Loucy (cell line): ENCODE measurements around the gene OTUB2.

ENCODE experiments used
- EZH2phosphoT487 ChIP-seq: fragments of 200-600 bp; IDR thresholded peaks from 2 replicates; pipeline ENCODE4 v1.6.1; 2018; ENCODE audit warnings: antibody characterized with exemption, mild to moderate bottlenecking, moderate library complexity, borderline replicate concordance
- TF ChIP-seq, protein P1 (sequence below): fragments of 200-600 bp; sonication (generic); conservative IDR thresholded peaks from 2 replicates; pipeline ENCODE4 v1.5.1; 2014; ENCODE audit warnings: mild to moderate bottlenecking, antibody characterized with exemption, low read length

DNA sequence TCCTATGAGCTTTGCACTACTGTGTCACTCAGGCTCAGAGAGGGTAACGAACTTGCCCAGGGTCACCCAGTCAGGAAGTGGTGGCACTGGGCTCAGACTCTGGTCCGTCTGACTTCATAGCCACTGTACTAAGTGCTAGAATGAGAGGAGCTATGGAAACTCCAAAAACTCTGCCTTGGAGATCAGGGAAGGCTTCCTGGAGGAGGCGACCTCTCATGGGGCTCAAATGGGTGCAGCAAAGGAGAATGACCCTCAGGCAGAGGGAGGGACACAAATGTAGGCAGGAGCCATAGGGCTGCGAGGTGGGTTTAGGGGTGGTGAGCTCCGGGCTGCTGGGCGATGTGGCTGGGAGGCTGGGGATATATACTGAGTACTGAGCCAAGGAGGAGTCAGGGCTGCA is 25.9 kb upstream of the OTUB2 start:
- TF ChIP-seq, protein P1, sequence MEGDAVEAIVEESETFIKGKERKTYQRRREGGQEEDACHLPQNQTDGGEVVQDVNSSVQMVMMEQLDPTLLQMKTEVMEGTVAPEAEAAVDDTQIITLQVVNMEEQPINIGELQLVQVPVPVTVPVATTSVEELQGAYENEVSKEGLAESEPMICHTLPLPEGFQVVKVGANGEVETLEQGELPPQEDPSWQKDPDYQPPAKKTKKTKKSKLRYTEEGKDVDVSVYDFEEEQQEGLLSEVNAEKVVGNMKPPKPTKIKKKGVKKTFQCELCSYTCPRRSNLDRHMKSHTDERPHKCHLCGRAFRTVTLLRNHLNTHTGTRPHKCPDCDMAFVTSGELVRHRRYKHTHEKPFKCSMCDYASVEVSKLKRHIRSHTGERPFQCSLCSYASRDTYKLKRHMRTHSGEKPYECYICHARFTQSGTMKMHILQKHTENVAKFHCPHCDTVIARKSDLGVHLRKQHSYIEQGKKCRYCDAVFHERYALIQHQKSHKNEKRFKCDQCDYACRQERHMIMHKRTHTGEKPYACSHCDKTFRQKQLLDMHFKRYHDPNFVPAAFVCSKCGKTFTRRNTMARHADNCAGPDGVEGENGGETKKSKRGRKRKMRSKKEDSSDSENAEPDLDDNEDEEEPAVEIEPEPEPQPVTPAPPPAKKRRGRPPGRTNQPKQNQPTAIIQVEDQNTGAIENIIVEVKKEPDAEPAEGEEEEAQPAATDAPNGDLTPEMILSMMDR: no peak
- TF ChIP-seq EZH2phosphoT487: no peak
